ENCODE measurements around the gene DNAJC27. TPM values are rescaled to one million over a fixed set of nuclear protein-coding genes. Genes with fewer than 3 reads are reported as not detected.

The DNAJC27 gene
- total and polyA plus RNA-seq, 9 of the 15 experiments (the other 6 are each of a cell fraction or from before 2014, with no cell fraction given) = 0.53 to 5.9 (median 3.0) TPM

DNA sequence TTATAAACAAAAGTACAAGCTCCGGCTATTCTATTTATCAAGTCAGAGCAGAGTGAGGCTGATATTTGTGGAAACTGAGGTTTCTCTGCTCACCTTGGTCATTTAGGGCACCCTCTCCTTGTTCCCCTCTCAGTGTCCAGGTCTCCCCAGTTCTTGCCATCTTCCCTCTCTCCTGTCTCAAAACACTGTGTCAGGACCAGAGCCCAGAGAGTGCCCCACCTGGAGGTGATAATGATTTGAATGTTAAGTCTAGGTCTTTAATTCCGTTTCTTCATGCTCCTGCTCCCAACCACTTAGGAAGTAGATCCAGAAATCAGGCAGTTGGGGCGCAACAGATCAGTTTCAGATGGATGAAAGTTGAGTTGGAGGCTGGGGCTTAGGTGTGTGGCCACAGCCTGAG is 42.5 kb downstream of the DNAJC27 start:
- Histone ChIP-seq H3K9me3 (replicated peaks; ENCODE audit: control insufficient read depth, insufficient read depth, low read depth, low read length) (no peaks in the 10 kb centered on the region), H3K27me3 (ENCODE audit: control insufficient read depth in 2 of 2, insufficient read depth in 2 of 2, low read length in 2 of 2) (no peaks in the 10 kb centered on the region), H4K20me1 (replicated peaks; ENCODE audit: control insufficient read depth, insufficient read depth, low read length) (no peaks in the 10 kb centered on the region), H3K4me3 (no peak overlapping the region), H3K36me3 (ENCODE audit: control insufficient read depth, insufficient read depth, low read length) (no peaks in the 10 kb centered on the region; the same call in 2 of the 3 replicates), H3K9me1 (ENCODE audit: control insufficient read depth, insufficient read depth, low read length) (no peaks in the 10 kb centered on the region), H2AFZ (ENCODE audit: low read depth, low read length) (peak overlapping the region; percentile 47), H3K79me2 (ENCODE audit: control insufficient read depth, insufficient read depth, low read length) (no peaks in the 10 kb centered on the region), H3K9ac (ENCODE audit: insufficient read depth in 1 of 2, low read depth in 2 of 2, low read length in 2 of 2) (no peak overlapping the region), H3K4me2 (ENCODE audit: insufficient read depth, low read length) (no peak overlapping the region), H3K27ac (ENCODE audit: extremely low read depth, low read depth, low read length) (no peak overlapping the region; the same call in 2 of the 3 replicates), H3K4me1 (replicated peaks in 1 of 2; ENCODE audit: control insufficient read depth in 2 of 2, insufficient read depth in 2 of 2, low read length in 2 of 2) (peaks cover 14 to 29% of the 10 kb centered on the region in 2 experiments; a peak in 4 of 5 replicates)
- in situ Hi-C loops (cut with MboI) (no loop called here), intact Hi-C loops (cut with micrococcal nuclease) (no loop called here)
- ChIA-PET POLR2A (no interaction called here), CTCF (ENCODE audit: low intra/inter-chr PET ratio) (no interaction called here)
- 93% methylated on average over 3 of the region's 3 CpGs for whole genome bisulfite sequencing (ENCODE audit: insufficient coverage, low coverage, missing lambda C conversion rate)
- no peak for ATAC-seq
- TF ChIP-seq ZSCAN32 (CRISPR knock-in tag; IDR thresholded peaks at IDR 0.05) (no peak), ZFX (CRISPR knock-in tag; IDR thresholded peaks at IDR 0.05) (no peak)
- TF ChIP-seq, protein P1, sequence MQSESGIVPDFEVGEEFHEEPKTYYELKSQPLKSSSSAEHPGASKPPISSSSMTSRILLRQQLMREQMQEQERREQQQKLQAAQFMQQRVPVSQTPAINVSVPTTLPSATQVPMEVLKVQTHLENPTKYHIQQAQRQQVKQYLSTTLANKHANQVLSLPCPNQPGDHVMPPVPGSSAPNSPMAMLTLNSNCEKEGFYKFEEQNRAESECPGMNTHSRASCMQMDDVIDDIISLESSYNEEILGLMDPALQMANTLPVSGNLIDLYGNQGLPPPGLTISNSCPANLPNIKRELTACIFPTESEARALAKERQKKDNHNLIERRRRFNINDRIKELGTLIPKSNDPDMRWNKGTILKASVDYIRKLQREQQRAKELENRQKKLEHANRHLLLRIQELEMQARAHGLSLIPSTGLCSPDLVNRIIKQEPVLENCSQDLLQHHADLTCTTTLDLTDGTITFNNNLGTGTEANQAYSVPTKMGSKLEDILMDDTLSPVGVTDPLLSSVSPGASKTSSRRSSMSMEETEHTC (IDR thresholded peaks at IDR 0.05) = no peak
- no TSS peak for BruUV-seq (replicated peaks)
- DNase-seq (ENCODE audit: extremely low read depth in 1 of 4, low spot score in 3 of 4) = no peak
- FAIRE-seq = peak; percentile 11

DNA sequence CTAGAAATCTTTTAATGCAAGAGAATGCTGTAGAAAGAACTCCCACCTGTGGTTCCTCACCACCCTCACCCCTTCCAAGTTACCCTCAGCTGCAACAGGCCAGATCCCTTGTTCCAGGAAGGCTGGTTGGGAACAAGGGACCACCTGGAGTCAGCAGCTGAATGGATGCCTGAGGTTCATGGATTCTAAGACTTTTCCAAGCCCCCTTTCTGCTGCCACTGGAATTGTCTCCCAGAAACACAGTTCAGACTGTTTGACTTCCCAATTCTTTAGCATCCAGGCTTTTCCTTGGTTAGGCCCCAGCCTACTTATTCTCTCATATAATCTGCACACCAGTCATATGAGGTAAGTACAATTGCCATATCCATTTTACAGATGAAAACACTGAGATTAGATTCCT is 43.7 kb downstream of the DNAJC27 start:
- Histone ChIP-seq H4K20me1 (replicated peaks; ENCODE audit: control insufficient read depth, insufficient read depth, low read length) (no peaks in the 10 kb centered on the region), H3K36me3 (ENCODE audit: control insufficient read depth, insufficient read depth, low read length) (no peaks in the 10 kb centered on the region; the same call in 2 of the 3 replicates), H3K4me1 (replicated peaks in 1 of 2; ENCODE audit: control insufficient read depth in 2 of 2, insufficient read depth in 2 of 2, low read length in 2 of 2) (peaks cover 14 to 29% of the 10 kb centered on the region in 2 experiments; a peak in 4 of 5 replicates), H3K9me1 (ENCODE audit: control insufficient read depth, insufficient read depth, low read length) (no peaks in the 10 kb centered on the region), H2AFZ (ENCODE audit: low read depth, low read length) (no peak overlapping the region), H3K9ac (ENCODE audit: insufficient read depth in 1 of 2, low read depth in 2 of 2, low read length in 2 of 2) (no peak overlapping the region; a peak in 1 of 4 replicates), H3K9me3 (replicated peaks; ENCODE audit: control insufficient read depth, insufficient read depth, low read depth, low read length) (no peaks in the 10 kb centered on the region), H3K4me3 (no peak overlapping the region), H3K4me2 (ENCODE audit: insufficient read depth, low read length) (no peak overlapping the region), H3K27ac (ENCODE audit: extremely low read depth, low read depth, low read length) (no peak overlapping the region), H3K27me3 (ENCODE audit: control insufficient read depth in 2 of 2, insufficient read depth in 2 of 2, low read length in 2 of 2) (no peaks in the 10 kb centered on the region), H3K79me2 (ENCODE audit: control insufficient read depth, insufficient read depth, low read length) (no peaks in the 10 kb centered on the region)
- DNase-seq (ENCODE audit: extremely low read depth in 1 of 4, low spot score in 3 of 4) (no peak), ATAC-seq (no peak), FAIRE-seq (no peak)
- CTCF ChIA-PET (ENCODE audit: low intra/inter-chr PET ratio) = no interaction called here
- no TSS peak for BruUV-seq (replicated peaks)
- intact Hi-C loops (cut with micrococcal nuclease) = no loop called here
- TF ChIP-seq NCOA4 (IDR thresholded peaks at IDR 0.05; ENCODE audit: partially characterized antibody) = no peak
- no peak for TF ChIP-seq HDAC8 (tag; IDR thresholded peaks at IDR 0.05)
- no peak for TF ChIP-seq SRSF9 (IDR thresholded peaks at IDR 0.05; ENCODE audit: borderline replicate concordance, low read depth, low read length)
- TF ChIP-seq NCOA1 (IDR thresholded peaks at IDR 0.05; ENCODE audit: low read depth) = no peak
- TF ChIP-seq ZNF431 (CRISPR knock-in tag; IDR thresholded peaks at IDR 0.05) = no peak
- TF ChIP-seq KAT7 (CRISPR knock-in tag; IDR thresholded peaks at IDR 0.05; ENCODE audit: borderline replicate concordance) = no peak
- no peak for TF ChIP-seq ZNF436 (CRISPR knock-in tag; IDR thresholded peaks at IDR 0.05)
- no peak for TF ChIP-seq CHD4 (IDR thresholded peaks at IDR 0.05; ENCODE audit: insufficient read depth, insufficient replicate concordance, low read depth, low read length, poor library complexity, severe bottlenecking)
- no peak for TF ChIP-seq NFATC3 (IDR thresholded peaks at IDR 0.05)
- POLR2A ChIA-PET = no interaction called here
- in situ Hi-C loops (cut with MboI) = no loop called here

Data from K562 (cell line).